ENCODE data around the gene RNF38.
"Not testable (repeated sequence)": the region's sequence is repeated elsewhere in the genome, so short reads cannot be mapped to it uniquely, and the experiment has no call there.

Gene RNF38

DNA sequence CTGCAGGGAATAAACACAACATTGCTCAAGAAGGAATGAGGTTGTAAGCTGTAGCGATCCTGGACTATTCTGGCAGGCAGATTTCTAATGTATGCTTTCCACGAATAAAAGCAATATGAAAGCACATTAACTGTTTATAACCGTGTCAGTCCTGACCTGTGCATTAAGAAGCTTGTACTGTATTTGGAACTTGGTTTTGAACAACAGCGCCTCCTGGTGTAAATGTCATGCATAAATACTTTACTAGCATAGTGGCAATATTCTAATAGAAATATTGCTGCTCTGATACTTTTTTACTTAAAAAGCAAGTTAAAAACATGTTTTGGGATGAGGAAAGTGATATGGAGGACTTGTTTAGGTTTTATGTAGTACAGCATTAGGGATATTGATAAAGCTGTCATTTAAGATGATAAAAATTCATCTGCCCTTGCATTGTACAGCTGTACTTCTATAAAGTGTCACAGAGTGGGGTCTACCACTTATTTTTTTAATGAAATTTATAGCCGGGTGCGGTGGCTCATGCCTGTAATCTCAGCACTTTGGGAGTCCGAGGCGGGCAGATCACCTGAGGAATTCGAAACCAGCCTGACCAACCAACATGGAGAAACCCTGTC, 71.2 kb downstream of the RNF38 start:
- peak; percentile 63 for DNase-seq

DNA sequence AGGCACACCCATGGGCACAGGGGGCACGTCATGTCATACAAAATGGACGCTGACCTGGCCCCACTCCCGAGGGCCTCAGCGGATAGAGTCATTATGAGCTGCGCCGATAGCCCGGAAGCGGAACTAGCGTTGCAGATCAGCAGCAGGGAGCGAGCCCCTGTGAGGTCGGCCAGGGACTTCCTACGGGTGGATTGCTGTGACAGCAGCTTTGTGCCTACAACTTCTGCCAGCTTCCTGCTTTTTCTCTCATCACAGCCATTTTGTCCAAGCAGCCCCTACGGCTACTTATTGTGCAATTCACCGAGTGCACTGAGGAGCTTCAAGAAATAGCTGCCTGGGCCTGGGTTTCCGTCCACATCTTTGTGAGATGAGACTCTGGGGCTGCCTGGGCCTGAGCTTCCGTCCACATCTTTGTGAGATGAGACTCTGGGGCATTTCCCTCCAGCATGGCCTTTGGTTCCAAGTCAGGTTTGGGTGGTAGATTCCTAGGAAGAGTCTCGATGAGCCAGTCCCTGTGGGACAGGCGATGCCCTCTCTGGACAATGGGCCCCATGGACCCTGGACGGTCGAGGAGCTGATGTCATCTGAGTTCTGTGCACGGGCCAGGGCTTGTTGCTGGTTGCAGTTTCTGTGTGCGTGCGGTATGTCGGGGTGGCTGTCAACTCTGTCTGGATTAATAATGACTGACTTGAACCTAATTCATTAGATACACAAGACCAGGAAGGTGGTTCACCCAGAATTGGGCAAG, 74.8 kb downstream of the RNF38 start:
- no peak for DNase-seq

- no peak for DNase-seq
Measured at GRCh38 chr9:36323926-36324325, 76.1 kb downstream of the RNF38 start.

DNA sequence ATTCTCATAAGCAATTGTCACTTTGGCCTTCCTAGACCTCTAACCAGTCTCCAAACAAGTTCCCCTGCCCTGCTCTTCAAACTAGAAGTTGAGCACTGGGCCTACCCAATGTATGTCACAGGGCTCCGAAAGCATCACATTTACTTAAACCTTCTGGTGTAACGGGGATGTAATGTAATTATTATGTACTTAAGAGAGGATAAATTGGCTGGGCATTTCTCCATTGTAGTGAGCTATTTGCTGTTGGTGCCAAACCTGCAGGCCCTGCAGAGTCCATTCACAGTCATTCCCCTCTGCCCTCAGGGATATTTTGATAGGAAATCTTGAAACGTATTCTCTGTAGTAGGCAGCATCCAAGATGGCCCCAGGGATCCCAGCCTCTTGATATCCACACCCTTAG, 77.6 kb downstream of the RNF38 start:
- no peak for DNase-seq

DNA sequence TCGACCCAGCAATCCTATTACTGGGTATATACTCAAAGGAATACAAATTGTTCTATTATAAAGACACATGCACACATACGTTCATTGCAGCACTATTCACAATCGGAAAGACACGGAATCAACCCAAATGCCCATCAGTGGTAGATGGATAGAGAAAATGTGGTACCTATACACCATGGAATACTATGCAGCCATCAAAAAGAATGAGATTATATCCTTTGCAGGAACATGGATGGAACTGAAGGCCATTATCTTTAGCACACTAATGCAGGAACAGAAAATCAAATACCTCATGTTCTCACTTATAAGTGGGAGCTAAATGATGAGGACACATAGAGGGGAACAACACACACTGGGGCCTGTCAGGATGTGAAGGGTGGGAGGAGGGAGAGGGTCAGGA, 78.2 kb downstream of the RNF38 start:
- DNase-seq, result not testable (repeated sequence)

- DNase-seq, result no peak
Measured at GRCh38 chr9:36320466-36320865, 79.6 kb downstream of the RNF38 start.

DNA sequence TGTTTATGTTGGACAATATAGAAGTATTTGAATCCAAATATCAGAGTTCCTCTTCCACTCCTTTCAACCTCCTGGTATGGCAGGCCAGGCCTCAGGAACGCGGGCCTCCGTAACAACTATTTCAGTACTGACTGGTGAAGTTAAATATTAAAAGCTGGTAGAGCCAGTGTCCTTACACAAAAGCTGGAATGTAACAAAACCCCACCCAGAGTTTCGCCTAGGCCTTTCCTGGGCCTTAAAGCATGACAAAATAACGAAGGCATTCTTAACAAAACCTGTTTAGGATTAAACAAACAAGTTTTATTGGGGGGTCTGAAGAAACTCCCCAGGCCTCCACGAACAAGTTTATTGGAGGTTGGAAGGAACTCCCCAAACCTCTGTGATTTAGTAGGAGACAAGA, 80.3 kb downstream of the RNF38 start:
- no peak for DNase-seq

DNA sequence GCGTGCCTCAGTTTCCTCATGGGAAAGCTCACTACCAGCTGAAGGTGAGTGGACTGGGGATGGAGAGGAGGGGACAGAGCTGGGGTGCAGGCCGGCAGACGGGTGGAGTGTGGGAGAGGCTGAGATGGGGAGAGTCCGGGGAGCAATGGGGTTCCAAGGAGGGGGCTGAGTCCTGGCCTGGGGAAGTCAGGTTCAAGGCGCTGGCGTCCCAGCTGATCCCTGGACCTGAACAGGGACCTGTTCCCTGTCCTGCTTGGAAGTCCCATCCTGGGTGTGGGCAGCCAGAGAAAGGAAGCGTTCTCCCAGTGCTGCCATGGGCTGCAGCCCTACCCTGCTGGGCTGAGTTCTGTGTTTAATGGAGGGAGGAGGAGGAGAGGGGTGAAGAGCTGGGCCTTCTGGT, 80.9 kb downstream of the RNF38 start:
- DNase-seq, result no peak

DNA sequence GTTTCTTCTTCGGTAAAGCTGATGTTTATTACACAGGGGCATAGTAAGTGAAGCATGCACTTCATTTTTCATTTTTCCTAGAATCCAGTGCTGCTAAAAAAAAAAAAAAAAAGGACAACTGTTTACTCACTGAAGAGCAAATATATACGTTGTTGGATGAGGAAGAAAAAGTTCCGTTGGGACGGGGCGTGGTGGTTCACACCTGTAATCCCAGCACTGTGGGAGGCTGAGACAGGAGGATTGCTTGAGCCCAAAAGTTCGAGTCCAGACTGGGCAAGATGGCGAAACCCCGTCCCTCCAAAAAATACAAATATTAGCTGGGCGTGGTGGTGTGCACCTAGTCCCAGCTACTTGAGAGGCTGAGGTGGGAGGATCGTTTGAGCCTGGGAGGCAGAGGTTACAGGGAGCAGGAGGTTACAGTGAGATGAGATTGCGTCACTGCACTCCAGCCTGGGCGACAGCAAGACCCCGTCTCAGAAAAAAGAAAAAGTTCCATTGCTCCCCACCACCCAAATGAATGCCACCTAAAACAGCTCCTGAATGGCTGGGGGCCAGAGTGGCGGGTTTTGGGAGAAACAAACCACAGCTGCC, 81.8 kb downstream of the RNF38 start:
- no peak for DNase-seq

DNA sequence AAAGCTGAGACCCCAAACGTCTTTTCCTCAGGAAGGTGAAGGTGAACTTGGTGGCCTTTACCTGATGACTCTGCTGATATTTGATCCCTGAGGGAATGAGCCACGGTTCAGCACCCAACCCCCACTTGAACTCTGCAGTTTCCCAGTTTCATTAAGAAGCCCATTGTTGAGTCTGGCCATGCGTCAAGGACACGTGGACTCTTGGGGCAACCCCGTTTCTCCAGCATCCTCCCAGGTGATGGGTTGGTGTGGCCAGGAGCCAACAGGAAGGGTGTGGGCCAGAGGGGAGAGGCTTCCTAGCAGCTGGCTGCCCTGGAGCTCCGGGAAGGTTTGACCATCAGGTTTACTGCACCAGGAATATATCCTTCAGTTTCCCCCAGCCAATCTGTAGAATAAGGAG, 82.3 kb downstream of the RNF38 start:
- no peak for DNase-seq

DNA sequence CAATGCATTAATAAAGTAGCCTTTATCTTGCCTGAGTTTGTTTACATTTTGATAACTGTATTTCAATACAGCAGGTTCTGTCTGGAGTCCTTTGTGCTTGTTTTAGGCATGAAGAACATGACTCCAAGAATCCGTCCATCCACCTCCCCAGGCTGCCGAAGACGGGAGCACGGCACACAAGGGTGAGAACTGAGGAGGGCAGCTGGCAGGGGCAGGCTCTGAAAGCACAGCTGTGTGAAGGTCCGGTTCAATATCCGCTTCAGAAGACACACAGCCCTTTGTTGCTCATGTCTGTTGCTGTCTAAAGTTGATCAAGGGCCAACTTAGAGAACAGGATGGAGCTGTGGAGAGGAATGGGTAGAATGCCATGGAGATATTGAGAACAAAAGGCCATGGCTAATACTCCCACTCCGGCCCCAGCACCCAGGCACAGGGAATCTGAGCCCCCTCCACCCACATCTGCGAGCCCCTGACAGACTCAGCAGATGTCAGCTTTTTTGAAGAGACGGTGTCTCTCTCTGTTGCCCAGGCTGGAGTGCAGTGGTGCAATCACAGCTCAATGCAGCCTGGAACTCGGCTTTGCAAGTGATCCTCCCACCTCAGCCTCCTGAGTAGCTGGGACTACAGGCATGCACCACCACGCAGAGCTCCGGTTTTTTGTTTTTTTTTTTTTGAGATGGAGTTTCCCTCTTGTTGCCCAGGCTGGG, 83.3 kb downstream of the RNF38 start:
- DNase-seq, result no peak

DNA sequence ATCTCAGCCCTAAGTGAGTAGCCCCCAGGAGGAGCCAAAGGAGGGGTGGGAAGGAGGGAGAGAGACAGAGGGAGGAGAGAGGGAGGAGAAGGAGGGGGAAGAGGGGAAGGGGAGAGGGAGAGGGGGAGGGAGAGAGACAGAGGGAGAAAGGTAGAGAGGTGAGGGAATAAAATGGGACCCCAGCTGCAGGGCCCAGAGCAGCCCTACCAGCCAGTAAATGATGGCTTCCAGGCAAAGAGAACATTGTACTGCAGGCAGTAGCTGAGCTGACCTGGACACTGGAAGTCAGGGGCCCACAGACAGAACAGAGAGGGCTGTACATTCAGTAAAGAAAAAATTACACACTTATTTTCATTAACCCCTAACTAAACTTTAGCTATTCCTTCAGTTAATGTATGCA, 84.0 kb downstream of the RNF38 start:
- DNase-seq, result no peak

DNA sequence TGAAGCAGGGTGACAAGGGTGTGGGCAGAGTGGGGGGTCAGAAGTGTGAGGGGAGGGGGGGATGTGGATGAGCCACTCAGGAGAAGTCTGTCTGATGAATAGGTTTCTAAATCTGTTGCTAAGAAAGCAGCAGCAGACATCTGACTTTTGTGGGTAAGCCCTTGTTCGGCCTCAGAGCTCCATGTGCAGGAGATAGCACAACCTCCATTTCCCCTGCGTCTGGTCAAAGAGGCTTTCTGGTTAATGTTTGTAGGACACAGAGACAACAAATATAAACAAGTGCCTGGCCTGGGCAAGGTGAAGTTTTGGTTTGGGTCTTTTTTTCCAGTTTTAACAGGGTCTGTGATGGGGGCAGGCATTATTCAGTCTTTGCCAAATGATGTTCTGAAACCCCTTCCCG, 84.8 kb downstream of the RNF38 start:
- DNase-seq, result no peak

DNA sequence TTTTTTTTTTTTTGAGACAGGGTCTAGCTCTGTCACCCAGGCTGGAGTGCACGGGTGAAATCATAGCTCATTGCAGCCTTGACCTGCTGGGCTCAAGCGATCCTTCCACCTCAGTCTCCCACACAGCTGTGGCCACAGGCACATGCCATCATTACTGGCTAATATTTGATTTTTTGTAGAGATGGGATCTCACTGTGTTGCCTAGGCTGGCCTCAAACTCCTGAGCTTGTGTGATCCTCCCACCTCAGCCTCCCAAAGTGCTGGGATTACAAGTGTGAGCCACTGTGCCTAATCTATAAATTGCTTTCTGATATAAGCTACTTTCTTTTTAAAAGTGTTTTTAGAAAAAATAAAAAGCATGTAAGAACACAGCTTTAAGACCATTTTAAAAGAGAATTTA, 85.3 kb downstream of the RNF38 start:
- DNase-seq, result no peak

GRCh38 chr9:36306471-36307306, 93.4 kb downstream of the RNF38 start:
- no peak for DNase-seq

- DNase-seq, result not testable (repeated sequence)
Measured at GRCh38 chr9:36304366-36304765, 95.7 kb downstream of the RNF38 start.

DNA sequence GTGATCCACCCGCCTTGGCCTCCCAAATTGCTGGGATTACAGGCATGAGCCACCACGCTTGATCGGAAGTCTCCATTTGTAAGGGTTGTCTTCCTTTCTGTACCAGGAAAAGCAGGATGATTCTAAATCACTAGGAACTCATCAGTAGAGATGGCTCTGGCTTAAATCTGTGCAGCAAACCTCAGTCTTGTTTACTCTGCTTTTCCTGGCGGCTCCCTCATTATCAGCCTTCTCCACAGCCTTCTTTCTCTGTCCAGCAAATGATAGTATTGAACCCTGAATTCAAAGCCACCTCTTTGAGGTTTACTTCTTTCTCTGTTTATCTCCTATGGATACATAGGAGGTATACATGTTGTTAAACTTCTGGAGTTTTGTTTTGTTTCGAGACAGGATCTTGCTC, 98.8 kb downstream of the RNF38 start:
- no peak for DNase-seq

GRCh38 chr9:36298566-36298965, 101.5 kb downstream of the RNF38 start:
- DNase-seq, result no peak

DNA sequence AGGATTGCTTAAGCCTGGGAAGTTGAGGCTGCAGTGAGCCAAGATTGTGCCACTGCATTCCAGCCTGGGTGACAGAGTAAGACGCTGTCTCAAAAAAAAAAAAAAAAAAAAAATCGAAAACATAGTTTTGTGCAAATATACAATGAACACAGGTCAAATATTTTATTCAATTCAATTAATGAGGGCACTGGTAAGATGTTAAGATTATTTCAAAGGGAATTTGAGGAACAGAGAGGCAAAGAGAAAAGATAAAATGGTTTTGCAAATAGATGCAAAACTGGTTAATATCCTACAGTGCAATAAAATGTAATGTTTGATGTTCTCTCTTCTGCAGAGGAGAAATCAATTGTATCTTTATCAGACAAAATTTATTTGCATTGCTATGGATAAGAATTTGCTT, 102.3 kb downstream of the RNF38 start:
- DNase-seq, result no peak

GRCh38 chr9:36294996-36295395, 105.1 kb downstream of the RNF38 start:
- DNase-seq, result not testable (repeated sequence)

GRCh38 chr9:36293918-36294317, 106.2 kb downstream of the RNF38 start:
- no peak for DNase-seq

- no peak for DNase-seq
Measured at GRCh38 chr9:36293171-36293570, 106.9 kb downstream of the RNF38 start.

DNA sequence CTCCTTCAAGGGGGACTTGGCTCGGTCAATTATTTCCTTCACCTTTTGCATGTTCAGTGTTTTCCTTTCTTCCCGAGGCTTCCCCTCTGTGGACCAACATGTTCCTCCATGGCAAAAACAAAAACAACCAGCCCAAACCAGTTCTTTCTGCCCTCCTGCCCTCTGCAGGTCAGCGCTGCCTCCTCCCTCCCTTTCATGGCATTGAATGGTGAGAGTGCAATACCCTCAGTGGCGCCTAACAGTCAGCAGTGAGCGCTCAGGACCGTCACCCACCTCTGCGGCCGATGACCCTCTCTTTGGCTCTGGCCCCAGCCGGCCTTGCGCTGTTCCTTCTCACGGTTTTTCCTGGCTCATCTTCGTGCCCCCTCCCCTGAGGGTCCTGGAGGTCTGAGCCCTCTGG, 107.4 kb downstream of the RNF38 start:
- DNase-seq, result no peak

Measured in stimulated activated CD4-positive, alpha-beta T cell treated with anti-CD3 and anti-CD28 coated beads, Interleukin-4, amount 100 ng/mL, for 24 hours (primary cell).